NCI-H1694 treated with DMSO at 0.1 percent for 48 hours (cell line): ENCODE measurements around the gene ZP3.
"Not testable (repeated sequence)": the region's sequence is repeated elsewhere in the genome, so short reads cannot be mapped to it uniquely, and the experiment has no call there.

ENCODE experiments used
- DNase-seq: peaks from one replicate; lab custom pipeline; 2025; lab: John Stamatoyannopoulos, UW

The ZP3 gene

GRCh38 chr7:76405738-76406137, 19.0 kb upstream of the ZP3 start:
- DNase-seq: no peak

- no peak for DNase-seq
Observed at GRCh38 chr7:76407718-76408117, 17.0 kb upstream of the ZP3 start.

- DNase-seq: no peak
Observed at GRCh38 chr7:76408121-76408560, 16.6 kb upstream of the ZP3 start.

GRCh38 chr7:76409537-76409936, 15.2 kb upstream of the ZP3 start, which contains the start of gene SSC4D:
Gene SSC4D (minus strand): TSS chr7:76409697. CDS start chr7:76404439, 5,258 bp downstream.
- DNase-seq: no peak

- DNase-seq: no peak
Observed at GRCh38 chr7:76411626-76412025, 13.1 kb upstream of the ZP3 start.

- DNase-seq: no peak
Observed at GRCh38 chr7:76412249-76412648, 12.5 kb upstream of the ZP3 start.

GRCh38 chr7:76417654-76418310, 7.0 kb upstream of the ZP3 start:
- not testable (repeated sequence) for DNase-seq

- DNase-seq: not testable (repeated sequence)
Observed at GRCh38 chr7:76421097-76421496, 3.7 kb upstream of the ZP3 start.

GRCh38 chr7:76423666-76424412, 911 bp upstream of the ZP3 start:
- DNase-seq: no peak

- DNase-seq: no peak
Observed at GRCh38 chr7:76425156-76425555, 406 bp downstream of the ZP3 start.

GRCh38 chr7:76425558-76425957, 808 bp downstream of the ZP3 start:
- not testable (repeated sequence) for DNase-seq

GRCh38 chr7:76426246-76426645, 1.5 kb downstream of the ZP3 start:
- DNase-seq: no peak

- no peak for DNase-seq
Observed at GRCh38 chr7:76427635-76428034, 2.9 kb downstream of the ZP3 start.

GRCh38 chr7:76428149-76428823, 3.5 kb downstream of the ZP3 start:
- no peak for DNase-seq

GRCh38 chr7:76428868-76429805, 4.4 kb downstream of the ZP3 start:
- no peak for DNase-seq

- DNase-seq: no peak
Observed at GRCh38 chr7:76430211-76430610, 5.5 kb downstream of the ZP3 start.

- DNase-seq: no peak
Observed at GRCh38 chr7:76430836-76431235, 6.1 kb downstream of the ZP3 start.

- peak; percentile 54 for DNase-seq
Observed at GRCh38 chr7:76437873-76438272, 13.1 kb downstream of the ZP3 start.

- not testable (repeated sequence) for DNase-seq
Observed at GRCh38 chr7:76439120-76439888, 14.6 kb downstream of the ZP3 start.

GRCh38 chr7:76440404-76440803, 15.7 kb downstream of the ZP3 start:
- not testable (repeated sequence) for DNase-seq

- DNase-seq: not testable (repeated sequence)
Observed at GRCh38 chr7:76441792-76442191, 17.0 kb downstream of the ZP3 start.
